GM04504 (cell line): ENCODE measurements around the gene HSP90B1.

Experiments
- DNase-seq: peaks from one replicate; pipeline ENCODE4 v3.0.0-alpha.2; 2012; ENCODE audit warnings: low read depth

HSP90B1 gene

GRCh38 chr12:103930034-103930786 is at the start of gene HSP90B1:
Gene HSP90B1, plus strand, starts transcription at chr12:103930410. Its CDS starts 106 bp downstream, at chr12:103930516.
- peak; percentile 100 for DNase-seq

GRCh38 chr12:103881261-103881660 is 48.9 kb upstream of the HSP90B1 start:
- no peak for DNase-seq

- DNase-seq, result no peak
Measured at GRCh38 chr12:103882861-103883596, 47.2 kb upstream of the HSP90B1 start.

GRCh38 chr12:103883908-103884307 is 46.3 kb upstream of the HSP90B1 start:
- no peak for DNase-seq

- DNase-seq, result no peak
Measured at GRCh38 chr12:103884316-103884715, 45.9 kb upstream of the HSP90B1 start.

DNA sequence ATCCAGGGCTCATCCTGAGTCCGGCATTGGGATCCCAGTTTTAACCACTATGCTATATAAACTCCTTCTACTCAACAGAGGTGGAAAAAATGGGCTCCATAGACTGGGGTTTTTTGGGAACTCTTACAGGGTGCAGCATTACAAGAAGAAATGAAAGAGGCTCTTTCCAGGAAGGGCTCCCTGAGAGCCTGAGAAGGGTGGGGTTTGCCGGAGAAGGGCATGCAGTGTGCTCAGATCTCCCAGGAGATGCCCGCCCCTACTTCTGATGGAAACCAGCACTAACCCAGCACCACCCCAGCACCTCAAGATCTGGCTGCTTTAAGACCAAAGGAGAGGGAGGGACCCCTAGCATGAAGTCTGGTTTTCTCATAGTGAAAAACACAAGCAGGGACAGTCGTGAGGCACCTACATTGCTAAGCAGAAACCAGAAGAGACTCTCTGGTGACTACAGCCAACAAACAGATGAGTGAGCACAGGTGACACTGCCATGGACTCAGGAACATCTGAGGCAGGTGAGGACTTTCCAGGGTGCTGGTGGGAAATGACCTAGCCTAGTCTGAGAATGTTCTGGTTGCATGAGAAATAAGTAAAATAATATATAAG is 43.9 kb upstream of the HSP90B1 start:
- DNase-seq, result no peak

- no peak for DNase-seq
Measured at GRCh38 chr12:103887738-103888137, 42.5 kb upstream of the HSP90B1 start.

- no peak for DNase-seq
Measured at GRCh38 chr12:103897316-103897715, 32.9 kb upstream of the HSP90B1 start.

- no peak for DNase-seq
Measured at GRCh38 chr12:103901518-103902173, 28.6 kb upstream of the HSP90B1 start.

DNA sequence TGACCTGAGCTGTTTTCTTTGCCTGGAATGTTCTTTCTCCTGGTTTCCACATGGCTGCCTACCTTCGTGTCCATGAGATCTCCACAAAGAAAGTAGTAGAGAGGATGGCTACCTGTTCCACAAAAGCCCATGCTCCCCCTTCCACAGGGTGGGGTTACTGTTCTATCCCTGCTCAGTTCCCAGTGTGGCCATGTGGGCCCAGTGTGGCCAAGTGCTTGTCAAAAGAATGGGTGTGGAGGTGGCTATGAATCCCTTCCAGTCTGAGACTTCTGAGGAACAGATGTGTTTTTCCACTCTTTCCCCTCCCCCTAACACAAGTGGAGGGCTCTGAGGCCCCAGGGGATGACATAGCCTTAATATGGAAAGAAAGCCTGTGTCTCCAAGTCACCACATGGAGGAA is 26.2 kb upstream of the HSP90B1 start:
- no peak for DNase-seq

- DNase-seq, result no peak
Measured at GRCh38 chr12:103905730-103906349, 24.4 kb upstream of the HSP90B1 start.

DNA sequence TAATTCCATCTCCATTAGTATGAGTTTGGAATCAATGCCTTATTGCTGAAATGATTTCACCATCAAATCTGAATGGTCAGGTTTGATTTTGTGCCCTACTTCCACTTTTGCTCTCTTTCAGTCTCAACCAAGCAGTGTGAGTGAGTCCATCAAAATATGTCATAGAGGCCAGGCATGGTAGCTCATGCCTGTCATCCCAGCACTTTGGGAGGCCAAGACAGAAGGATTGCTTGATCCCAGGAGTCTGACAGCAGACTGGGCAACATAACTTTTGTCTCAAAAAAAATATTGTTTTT is 22.0 kb upstream of the HSP90B1 start:
- DNase-seq, result no peak

- no peak for DNase-seq
Measured at GRCh38 chr12:103908877-103909276, 21.3 kb upstream of the HSP90B1 start.

- DNase-seq, result no peak
Measured at GRCh38 chr12:103909811-103910210, 20.4 kb upstream of the HSP90B1 start.

DNA sequence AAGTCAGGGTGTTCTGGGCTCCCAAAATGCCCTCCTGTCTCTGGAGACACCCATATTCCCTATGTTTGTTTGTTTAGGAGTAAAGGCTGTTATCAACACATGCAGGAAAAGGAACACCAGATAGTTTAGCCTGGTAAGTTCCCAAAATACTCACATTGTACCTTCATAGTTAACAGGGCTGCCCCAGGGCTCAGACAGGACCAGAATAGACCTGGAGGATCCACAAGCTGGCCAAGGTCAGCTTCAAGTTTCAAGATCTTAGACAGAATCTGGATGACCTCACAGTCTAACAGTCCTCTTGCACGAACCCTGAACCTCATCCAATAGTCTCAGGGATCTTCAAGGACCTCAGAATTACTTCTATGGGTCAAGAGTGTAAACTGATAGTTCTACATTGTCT is 18.1 kb upstream of the HSP90B1 start:
- DNase-seq, result no peak

DNA sequence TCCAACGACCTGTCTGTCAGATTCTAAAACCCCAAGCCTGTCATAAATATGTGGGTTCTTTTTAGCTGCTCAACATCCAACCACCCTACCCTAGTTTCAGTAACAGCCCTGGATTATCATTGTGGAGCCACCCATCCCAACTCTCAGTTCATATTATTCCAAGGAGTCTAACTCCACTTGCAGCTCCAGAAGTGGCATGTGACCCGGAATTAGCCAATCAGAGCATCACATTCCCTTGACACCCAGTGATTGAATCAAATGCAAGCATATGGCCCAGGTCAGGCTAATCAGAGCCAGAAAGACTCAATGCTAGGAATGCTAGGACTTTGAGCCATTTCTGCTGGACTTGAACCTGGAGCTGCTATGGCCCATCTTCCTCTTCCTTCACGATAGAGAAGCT is 17.1 kb upstream of the HSP90B1 start:
- no peak for DNase-seq

- DNase-seq, result no peak
Measured at GRCh38 chr12:103915306-103915705, 14.9 kb upstream of the HSP90B1 start.

GRCh38 chr12:103917873-103918272 is 12.3 kb upstream of the HSP90B1 start:
- no peak for DNase-seq

GRCh38 chr12:103924761-103925641 is 5.2 kb upstream of the HSP90B1 start:
- peak; percentile 48 for DNase-seq

DNA sequence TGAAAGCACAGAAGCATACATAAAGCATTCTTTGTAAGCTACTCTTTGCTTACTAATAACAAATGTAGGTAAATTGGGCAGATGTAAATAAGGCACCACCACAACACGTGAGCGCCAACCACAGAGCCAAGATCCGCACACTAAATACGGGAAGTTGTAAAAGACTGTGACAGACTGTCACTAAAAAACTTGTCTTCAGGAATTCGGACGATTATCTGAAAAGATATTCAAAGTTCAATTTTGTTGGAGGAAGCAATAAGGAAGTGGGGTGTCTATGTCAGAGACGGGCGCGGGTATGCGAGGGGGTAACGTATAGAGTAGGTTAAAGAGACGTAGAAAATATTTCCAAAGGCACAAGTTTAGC is 1.5 kb upstream of the HSP90B1 start:
- no peak for DNase-seq

DNA sequence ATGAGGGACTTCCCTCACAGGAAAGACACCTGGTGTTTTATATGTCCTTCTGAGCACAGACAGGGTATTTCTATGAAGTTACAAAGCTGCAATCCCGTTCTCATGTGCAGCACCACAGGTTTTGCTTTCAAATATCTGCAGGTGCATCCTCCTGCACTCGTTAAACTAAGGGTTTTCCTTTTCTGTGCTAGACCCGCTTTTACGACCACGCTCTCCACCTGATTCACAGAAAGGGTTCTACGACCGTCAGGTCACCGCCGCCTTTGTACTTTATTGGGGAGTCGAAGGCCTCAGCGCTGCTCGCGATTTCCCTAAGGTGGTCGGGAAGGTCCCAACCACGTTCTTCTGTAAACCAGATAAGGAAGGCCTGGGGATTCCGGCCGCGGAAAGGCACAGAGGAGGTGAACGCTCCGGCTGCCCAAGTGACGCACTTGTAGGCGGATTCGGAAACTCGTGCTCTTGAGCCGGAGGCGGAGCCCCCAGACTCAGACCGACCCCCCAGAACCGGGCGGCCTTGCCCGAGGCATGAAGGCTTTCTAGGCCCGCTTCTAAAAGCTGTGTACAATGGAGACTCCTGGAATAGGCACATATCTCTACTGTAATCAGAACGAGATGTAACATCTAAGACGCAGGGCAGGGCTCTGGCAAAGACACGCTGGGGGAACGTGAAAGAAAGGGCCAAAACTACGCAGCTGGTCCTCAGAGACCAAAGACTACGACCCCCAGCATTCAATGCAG is 995 bp upstream of the HSP90B1 start:
- DNase-seq, result no peak
